Activated effector memory CD4-positive, alpha-beta T cell treated with anti-CD3 and anti-CD28 coated beads, Interleukin-2, amount 50 U/mL, for 16 hours (primary cell): Measurements from ENCODE around the gene RPL9.
"Not testable (repeated sequence)": the region's sequence is repeated elsewhere in the genome, so short reads cannot be mapped to it uniquely, and the experiment has no call there.

ENCODE experiments used
- DNase-seq: peaks from one replicate; pipeline ENCODE4 v3.0.0-alpha.2; 2020

The RPL9 gene

DNA sequence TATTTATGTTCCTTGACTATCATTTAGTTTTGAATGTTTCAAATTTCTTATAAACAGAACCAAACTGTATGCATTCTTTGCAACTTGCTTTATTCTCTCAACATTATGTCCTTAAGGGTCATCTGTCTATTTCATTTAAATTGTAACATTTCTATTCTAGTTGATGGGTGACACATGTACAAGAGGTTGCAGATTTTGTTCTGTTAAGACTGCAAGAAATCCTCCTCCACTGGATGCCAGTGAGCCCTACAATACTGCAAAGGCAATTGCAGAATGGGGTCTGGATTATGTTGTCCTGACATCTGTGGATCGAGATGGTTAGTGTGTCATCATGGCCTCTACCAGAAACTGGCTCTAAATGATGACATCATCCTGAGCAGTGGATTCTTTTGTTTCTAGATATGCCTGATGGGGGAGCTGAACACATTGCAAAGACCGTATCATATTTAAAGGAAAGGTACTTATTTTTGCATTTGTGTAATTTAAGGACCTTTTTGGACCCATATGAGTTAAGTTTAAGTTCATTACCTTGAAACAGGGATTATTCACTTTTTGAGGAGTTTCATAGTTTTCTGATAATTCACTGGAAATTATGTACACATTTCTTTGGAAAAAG lies 6.3 kb upstream of the RPL9 start:
- DNase-seq, result no peak

- DNase-seq, result not testable (repeated sequence)
Measured at GRCh38 chr4:39458161-39458504, 589 bp downstream of the RPL9 start.

DNA sequence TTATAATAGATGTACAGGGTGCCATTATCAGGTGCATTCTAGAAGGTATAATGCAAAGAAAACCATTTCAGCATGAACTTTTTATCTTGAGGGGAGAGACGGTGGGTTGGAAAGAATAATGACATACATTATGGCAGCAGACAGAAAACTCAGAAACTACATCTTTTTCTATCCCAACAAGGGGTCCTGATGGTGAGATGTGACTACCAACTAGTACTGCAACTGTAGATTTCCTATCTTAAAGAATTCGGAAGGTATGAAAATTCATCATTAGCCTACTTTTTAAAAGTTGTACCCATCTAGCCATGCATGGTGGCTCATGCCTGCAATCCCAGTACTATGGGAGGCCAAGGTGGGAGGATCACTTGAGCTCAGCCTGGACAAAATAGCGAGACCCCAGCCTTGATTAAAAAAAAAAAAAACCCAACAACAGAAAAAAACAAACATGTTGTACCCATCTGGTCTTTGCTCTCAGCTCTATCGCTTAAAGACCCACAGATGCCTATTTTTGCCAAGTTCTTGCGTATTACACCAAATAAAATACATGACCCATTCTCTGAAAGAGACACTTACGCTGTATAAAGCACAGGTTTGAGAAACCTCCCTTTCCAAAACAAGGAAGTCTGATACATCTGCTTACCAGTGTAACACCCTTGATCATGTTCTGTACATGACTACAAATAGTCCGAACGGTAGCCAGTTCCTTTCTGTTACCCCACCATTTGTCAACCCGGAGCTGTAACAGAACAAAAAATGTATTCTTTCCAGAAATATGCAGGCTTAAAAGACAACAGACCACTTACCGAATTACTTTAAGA lies 1.6 kb downstream of the RPL9 start:
- DNase-seq, result no peak

DNA sequence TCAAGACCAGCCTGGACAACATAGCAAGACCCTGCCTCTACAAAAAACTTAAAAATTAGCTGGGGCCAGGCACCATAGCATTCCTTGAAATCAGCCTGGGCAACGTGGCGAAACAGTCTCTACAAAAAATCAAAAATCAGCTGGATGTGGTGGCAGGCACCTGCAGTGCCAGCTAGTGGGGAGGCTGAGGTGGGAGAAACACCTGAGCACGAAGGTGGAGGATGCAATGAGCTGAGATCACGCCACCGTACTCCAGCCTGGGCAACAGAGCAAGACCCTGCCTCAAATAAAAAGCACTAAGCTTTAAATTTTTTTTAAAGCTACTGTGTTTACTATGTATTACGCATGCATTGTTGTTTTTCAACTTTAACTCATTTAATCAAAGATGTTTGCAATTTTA lies 3.2 kb downstream of the RPL9 start:
- DNase-seq, result no peak

DNA sequence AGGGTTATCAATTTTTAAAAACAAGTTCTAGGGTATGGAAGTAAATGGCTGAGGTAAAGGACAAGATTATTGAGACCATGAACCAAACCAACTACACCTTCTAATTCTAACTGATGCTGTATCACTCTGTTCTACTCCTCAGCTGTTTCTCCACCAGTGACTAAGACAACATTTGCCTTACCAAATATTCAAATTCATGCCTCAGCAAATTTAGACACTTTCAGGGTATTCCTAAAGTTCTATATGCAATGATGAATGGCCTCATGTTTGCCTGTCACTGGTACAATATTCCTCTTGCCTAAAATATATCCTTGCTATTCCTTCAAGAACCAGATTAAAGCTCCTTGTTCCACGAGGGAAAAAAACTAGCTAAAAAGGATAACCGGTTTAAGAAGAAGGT lies 5.0 kb downstream of the RPL9 start:
- DNase-seq, result no peak

DNA sequence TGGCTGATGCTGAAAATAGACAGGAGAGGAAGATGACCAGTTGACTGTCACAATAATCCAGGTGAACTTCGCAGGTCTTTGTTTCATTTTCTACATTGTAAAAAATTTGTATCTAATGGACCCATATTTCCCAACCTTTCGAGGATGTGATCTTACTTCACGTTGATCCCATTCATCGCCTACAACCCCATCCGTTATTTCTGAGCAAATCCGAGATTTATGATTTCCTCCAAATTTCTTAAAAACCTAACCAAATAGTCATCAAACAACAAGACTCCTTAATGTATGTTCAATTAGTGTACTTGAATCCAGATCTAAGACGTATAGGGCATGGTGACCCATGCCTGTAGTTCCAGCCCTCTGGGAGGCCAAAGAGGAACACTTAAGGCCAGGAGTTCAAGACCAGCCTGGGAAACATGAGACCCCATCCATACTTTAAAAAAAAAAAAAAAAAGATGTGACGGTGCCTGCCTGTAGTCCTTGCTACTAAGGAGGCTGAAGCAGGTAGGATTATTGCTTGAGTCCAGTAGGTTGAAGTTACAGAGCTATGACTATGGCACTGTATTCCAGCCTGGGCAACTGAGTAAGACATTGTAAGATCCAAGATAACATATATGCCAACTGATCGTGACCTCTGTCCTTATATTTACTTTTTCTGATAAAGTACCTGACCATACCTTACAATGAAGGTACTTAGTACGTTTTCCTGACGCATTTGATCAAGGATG lies 5.7 kb downstream of the RPL9 start:
- DNase-seq, result no peak

DNA sequence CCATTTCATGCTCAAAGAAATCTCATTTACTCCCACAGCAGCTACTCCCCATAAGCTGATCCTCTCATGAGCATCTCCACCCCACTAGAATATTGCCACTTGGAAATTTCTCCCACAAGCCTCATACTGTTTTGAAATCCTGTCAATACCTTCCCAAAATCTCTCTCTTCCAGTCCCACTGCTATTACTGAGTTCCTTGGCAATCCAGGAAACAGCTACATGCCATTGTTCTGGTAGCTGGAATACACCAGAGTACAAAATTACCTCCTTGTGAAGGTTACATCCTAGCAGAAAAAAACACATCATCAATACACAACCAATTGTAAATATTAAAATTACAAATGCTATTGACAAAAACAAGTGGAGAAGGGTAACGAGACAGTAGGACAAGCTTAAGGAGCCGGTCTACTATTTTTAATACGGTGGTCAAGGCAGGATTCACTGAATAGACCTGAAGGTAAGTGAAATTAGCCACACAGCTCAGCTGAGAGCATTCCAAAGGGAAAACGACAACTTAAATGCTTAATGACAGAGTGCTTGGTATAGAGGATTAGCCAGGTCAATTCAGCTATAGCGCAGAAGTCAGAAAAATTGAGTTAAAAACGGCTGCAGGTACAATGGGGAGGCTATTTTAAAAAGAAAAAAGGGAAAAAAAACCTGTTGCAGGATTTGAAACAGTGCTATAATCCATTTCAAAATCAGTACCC lies 6.4 kb downstream of the RPL9 start:
- no peak for DNase-seq

GRCh38 chr4:39451423-39452023 lies 7.2 kb downstream of the RPL9 start:
- DNase-seq, result no peak

GRCh38 chr4:39450618-39451017 lies 8.1 kb downstream of the RPL9 start:
- no peak for DNase-seq

DNA sequence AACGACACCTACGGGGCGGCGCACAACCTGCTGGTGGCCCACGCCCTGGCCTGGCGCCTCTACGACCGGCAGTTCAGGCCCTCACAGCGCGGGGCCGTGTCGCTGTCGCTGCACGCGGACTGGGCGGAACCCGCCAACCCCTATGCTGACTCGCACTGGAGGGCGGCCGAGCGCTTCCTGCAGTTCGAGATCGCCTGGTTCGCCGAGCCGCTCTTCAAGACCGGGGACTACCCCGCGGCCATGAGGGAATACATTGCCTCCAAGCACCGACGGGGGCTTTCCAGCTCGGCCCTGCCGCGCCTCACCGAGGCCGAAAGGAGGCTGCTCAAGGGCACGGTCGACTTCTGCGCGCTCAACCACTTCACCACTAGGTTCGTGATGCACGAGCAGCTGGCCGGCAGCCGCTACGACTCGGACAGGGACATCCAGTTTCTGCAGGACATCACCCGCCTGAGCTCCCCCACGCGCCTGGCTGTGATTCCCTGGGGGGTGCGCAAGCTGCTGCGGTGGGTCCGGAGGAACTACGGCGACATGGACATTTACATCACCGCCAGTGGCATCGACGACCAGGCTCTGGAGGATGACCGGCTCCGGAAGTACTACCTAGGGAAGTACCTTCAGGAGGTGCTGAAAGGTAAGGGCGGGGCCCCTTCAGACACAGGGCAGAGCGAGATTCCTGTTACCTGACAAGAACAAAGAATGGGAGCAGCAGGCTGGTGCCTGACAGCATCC lies 11.7 kb downstream of the RPL9 start:
- DNase-seq, result peak; percentile 79

DNA sequence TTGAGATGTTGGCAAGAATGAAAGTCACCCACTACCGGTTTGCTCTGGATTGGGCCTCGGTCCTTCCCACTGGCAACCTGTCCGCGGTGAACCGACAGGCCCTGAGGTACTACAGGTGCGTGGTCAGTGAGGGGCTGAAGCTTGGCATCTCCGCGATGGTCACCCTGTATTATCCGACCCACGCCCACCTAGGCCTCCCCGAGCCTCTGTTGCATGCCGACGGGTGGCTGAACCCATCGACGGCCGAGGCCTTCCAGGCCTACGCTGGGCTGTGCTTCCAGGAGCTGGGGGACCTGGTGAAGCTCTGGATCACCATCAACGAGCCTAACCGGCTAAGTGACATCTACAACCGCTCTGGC lies 12.3 kb downstream of the RPL9 start:
- DNase-seq, result no peak

DNA sequence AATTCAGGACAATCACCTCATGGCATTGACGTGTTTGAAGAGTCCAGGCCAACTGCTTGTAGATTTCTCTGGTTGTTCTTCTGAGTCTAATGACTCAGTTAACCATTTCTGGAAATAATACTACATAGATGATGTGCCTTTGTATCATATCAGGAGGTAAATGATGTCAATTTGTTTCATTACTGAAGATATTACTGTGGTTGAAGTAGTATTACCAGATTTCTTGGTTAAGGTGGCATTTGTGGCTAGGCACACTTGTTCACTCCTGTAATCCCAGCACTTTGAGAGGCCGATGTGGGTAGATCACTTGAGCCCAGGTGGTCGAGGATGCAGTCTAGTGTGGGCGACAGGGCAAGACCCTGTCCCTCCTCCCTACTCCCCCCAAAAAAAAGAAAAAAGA lies 15.7 kb downstream of the RPL9 start:
- DNase-seq, result no peak

DNA sequence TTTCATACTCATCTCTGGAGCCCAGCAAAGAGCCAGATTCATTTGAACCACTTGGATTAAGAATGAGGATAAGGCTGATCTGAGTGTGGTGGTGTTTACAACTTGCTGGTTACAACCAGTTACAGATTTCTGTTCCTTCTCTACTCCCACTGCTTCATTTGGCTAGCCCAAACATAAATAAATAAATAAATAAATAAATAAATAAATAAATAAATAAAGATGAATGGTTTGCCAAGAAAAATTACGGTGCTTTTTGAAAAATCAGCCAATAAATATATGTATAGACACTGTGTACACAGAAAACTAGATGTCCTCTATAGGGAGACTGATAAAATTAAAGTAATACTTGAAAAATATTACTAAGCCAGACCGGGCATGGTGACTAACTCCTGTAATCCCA lies 17.1 kb downstream of the RPL9 start:
- no peak for DNase-seq

- DNase-seq, result no peak
Measured at GRCh38 chr4:39435659-39436563, 22.8 kb downstream of the RPL9 start.

DNA sequence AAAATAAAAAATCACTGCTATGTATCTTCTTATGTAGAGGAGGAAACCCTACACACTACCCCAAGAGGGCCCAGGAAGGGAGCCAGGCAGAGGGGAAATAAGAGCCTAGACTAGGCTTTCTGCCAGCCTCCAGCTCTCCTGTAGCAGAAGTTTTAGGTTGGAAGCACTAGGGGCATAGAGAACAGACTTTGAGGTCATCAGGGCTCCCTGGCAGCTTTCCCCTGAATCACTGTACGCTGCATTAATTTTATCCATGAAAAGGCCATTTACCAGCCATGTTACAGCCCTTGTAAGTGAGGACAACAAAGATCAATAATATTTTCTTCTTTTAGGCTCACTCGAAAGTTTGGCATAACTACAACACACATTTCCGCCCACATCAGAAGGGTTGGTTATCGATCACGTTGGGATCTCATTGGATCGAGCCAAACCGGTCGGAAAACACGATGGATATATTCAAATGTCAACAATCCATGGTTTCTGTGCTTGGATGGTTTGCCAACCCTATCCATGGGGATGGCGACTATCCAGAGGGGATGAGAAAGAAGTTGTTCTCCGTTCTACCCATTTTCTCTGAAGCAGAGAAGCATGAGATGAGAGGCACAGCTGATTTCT lies 24.7 kb downstream of the RPL9 start:
- no peak for DNase-seq

GRCh38 chr4:39429476-39430334 lies 29.0 kb downstream of the RPL9 start:
- no peak for DNase-seq

DNA sequence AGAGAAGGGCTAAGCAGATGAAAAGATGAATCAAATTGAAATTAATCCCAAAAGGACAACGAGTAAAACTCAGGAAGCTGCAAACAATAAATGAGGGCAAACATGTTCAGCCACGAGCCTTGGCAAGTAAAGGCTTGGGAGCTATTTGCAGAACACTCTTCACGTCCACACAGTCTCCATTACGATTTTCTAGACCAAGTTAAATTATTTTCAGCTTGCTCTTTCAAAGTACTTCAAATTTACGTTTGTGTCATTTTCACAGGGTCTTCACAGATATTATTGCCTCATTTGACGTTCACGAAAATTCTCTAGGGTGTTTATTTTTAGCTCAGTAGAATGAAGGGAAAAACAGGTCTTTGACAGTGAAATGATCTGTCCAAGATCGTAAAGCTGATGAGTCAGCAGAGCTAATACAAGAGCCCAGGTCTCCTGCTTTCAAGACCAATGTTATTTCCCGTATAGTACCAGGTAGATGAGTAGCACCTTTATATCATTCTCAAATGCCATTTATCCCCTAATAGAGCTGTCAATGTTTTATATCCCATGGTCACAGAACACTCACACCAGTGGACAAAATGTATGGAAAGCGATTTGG lies 31.1 kb downstream of the RPL9 start:
- no peak for DNase-seq

- DNase-seq, result no peak
Measured at GRCh38 chr4:39426728-39427127, 32.0 kb downstream of the RPL9 start.

GRCh38 chr4:39425297-39425696 lies 33.4 kb downstream of the RPL9 start:
- DNase-seq, result not testable (repeated sequence)
